ENCODE data around the gene TMEM41A. TPM values are rescaled to one million over a fixed set of nuclear protein-coding genes. Genes with fewer than 3 reads are reported as not detected.

Gene TMEM41A
- total RNA-seq (10 to 100 TPM; 13.9 to 21.2 (median 17.8) TPM), polyA plus RNA-seq (10 to 100 TPM; 13.3 to 26.3 TPM)
- long read RNA-seq, donor 1, transcript TMEM41A-203 (5 exons, 2,827 nt), result major isoform, 89 of 115 reads
- long read RNA-seq, donor 1, partial matches to known transcripts, result 9 of 115 reads
- long read RNA-seq, donor 1, other reads (novel, unspliced or antisense), result 16 of 115 reads
- long read RNA-seq, donor 2, transcript TMEM41A-203 (5 exons, 2,827 nt), result major isoform, 13 of 14 reads
- long read RNA-seq, donor 2, partial matches to known transcripts, result 0 of 14 reads
- long read RNA-seq, donor 2, other reads (novel, unspliced or antisense), result 0 of 14 reads
- long read RNA-seq, donor 3, transcript TMEM41A-203 (5 exons, 2,827 nt), result major isoform, 21 of 32 reads
- long read RNA-seq, donor 3, partial matches to known transcripts, result 2 of 32 reads
- long read RNA-seq, donor 3, other reads (novel, unspliced or antisense), result 9 of 32 reads

- Histone ChIP-seq H3K4me1 (ENCODE audit: insufficient read depth) (peaks cover 8% of the 10 kb centered on the region), H3K9me3 (no peaks in the 10 kb centered on the region), H3K36me3 (no peaks in the 10 kb centered on the region), H3K27me3 (no peaks in the 10 kb centered on the region), H3K4me3 (peak within 1 kb of the TSS; percentile 72), H3K27ac (peak within 1 kb of the TSS; percentile 13 to 77)
- 0 to 1% (median 1%) methylated on average over 82 of the region's 82 CpGs for WGBS, 3 donors
- peak; percentile 92 to 96 (median 94) for DNase-seq
- intact Hi-C loops (cut with DNase I), result loop anchor here in 1 of 4 donors (10.0 kb wide), 1 partner anchor 214 kb away; no protein-coding TSS in a partner anchor
- TF ChIP-seq EP300 (IDR thresholded peaks at IDR 0.05), result no peak
- TF ChIP-seq CTCF (IDR thresholded peaks at IDR 0.05), result no peak
- peak; percentile 57 for TF ChIP-seq POLR2A (IDR thresholded peaks at IDR 0.05)
Measured at GRCh38 chr3:185498503-185499396, at the start of gene TMEM41A. TMEM41A (minus strand) TSS chr3:185499035; CDS start chr3:185498961, 74 bp downstream.

- 86 to 89% (median 88%) methylated on average over 7 of the region's 7 CpGs for WGBS, 3 donors
- H3K9me3 ChIP-seq, result no peaks in the 10 kb centered on the region
- DNase-seq, result no peak
- H3K27ac ChIP-seq, result no peak overlapping the region
- no peak overlapping the region for H3K4me3 ChIP-seq
- intact Hi-C loops (cut with DNase I), result no loop called here
- no peaks in the 10 kb centered on the region for H3K36me3 ChIP-seq
- TF ChIP-seq EP300 (IDR thresholded peaks at IDR 0.05), result no peak
- TF ChIP-seq CTCF (IDR thresholded peaks at IDR 0.05), result no peak
- no peak for TF ChIP-seq POLR2A (IDR thresholded peaks at IDR 0.05)
- H3K27me3 ChIP-seq, result no peaks in the 10 kb centered on the region
- no peaks in the 10 kb centered on the region for H3K4me1 ChIP-seq (ENCODE audit: insufficient read depth)
Measured at GRCh38 chr3:185540695-185541094, 41.9 kb upstream of the TMEM41A start.

GRCh38 chr3:185539934-185540333, 41.1 kb upstream of the TMEM41A start:
- Histone ChIP-seq H3K36me3 (no peaks in the 10 kb centered on the region), H3K27me3 (no peaks in the 10 kb centered on the region), H3K9me3 (no peaks in the 10 kb centered on the region), H3K27ac (no peak overlapping the region), H3K4me3 (no peak overlapping the region), H3K4me1 (ENCODE audit: insufficient read depth) (no peaks in the 10 kb centered on the region)
- TF ChIP-seq EP300 (IDR thresholded peaks at IDR 0.05) (no peak), CTCF (IDR thresholded peaks at IDR 0.05) (no peak), POLR2A (IDR thresholded peaks at IDR 0.05) (no peak)
- DNase-seq, result no peak
- WGBS, 3 donors, result 60 to 70% (median 65%) methylated on average over 2 of the region's 2 CpGs
- intact Hi-C loops (cut with DNase I), result no loop called here

- intact Hi-C loops (cut with DNase I), result no loop called here
- Histone ChIP-seq H3K36me3 (no peaks in the 10 kb centered on the region), H3K27me3 (no peaks in the 10 kb centered on the region), H3K4me3 (no peak overlapping the region), H3K9me3 (no peaks in the 10 kb centered on the region), H3K4me1 (ENCODE audit: insufficient read depth) (no peaks in the 10 kb centered on the region), H3K27ac (no peak overlapping the region)
- WGBS, 3 donors, result 59 to 61% (median 59%) methylated on average over 9 of the region's 9 CpGs
- DNase-seq, result no peak
- TF ChIP-seq POLR2A (IDR thresholded peaks at IDR 0.05) (no peak), EP300 (IDR thresholded peaks at IDR 0.05) (no peak), CTCF (IDR thresholded peaks at IDR 0.05) (no peak)
Measured at GRCh38 chr3:185537369-185537970, 38.6 kb upstream of the TMEM41A start.
